Measurements from ENCODE around the gene GPATCH1.

GRCh38 chr19:33133438-33134031 is 52.6 kb downstream of the GPATCH1 start:
- TF ChIP-seq POLR2AphosphoS5 (IDR thresholded peaks at IDR 0.05) (no peak), POLR2A (IDR thresholded peaks at IDR 0.05; ENCODE audit: low read depth) (no peak), CTCF (IDR thresholded peaks at IDR 0.05) (no peak), EP300 (IDR thresholded peaks at IDR 0.05) (no peak)
